DND-41 (cell line): ENCODE data around the gene STIMATE.

ENCODE experiments used
- ATAC-seq: fragments of 200-7000 bp; cut with Tn5 transposase; 3 replicates; pipeline ENCODE4 v1.9.1; 2021; ENCODE audit warnings: low read depth; ENCODE audit not compliant: insufficient read depth
- DNase-seq: peaks from one replicate; pipeline ENCODE4 v3.0.0-alpha.2; 2020
- H2AFZ ChIP-seq: 2 replicates; pipeline ENCODE4 v1.6.0; 2012; ENCODE audit warnings: low read depth, low read length
- H3K27ac ChIP-seq: 2 replicates; pipeline ENCODE4 v1.5.1; 2012; ENCODE audit warnings: low read length, inconsistent platforms
- H3K27me3 ChIP-seq: fragments of 200-600 bp; sonication (generic); 2 replicates; pipeline ENCODE4 v1.6.0; 2012; ENCODE audit warnings: low read length, mild to moderate bottlenecking, inconsistent platforms; ENCODE audit not compliant: insufficient read depth, poor library complexity
- H3K36me3 ChIP-seq: 2 replicates; pipeline ENCODE4 v1.5.1; 2012; ENCODE audit warnings: low read length, inconsistent platforms; ENCODE audit not compliant: insufficient read depth
- H3K4me1 ChIP-seq: 2 replicates; pipeline ENCODE4 v1.5.1; 2012; ENCODE audit warnings: mild to moderate bottlenecking, low read length; ENCODE audit not compliant: insufficient read depth
- H3K4me2 ChIP-seq: 2 replicates; pipeline ENCODE4 v1.6.0; 2012; ENCODE audit warnings: mild to moderate bottlenecking, moderate library complexity, low read length, inconsistent platforms; ENCODE audit not compliant: insufficient read depth
- H3K4me3 ChIP-seq, 2 experiments: fragments of 200-600 bp in 1 of 2; shearing (Covaris generic) in 1 of 2; 2 replicates each; pipeline ENCODE4 v1.5.1; 2012 to 2016; ENCODE audit warnings: inconsistent platforms in 2 of 2, low read length in 2 of 2, mild to moderate bottlenecking in 2 of 2, low read depth in 1 of 2, moderate library complexity in 1 of 2
- H3K79me2 ChIP-seq: 2 replicates; pipeline ENCODE4 v1.6.0; 2012; ENCODE audit warnings: low read length, inconsistent platforms; ENCODE audit not compliant: insufficient read depth
- H3K9ac ChIP-seq: 2 replicates; pipeline ENCODE4 v1.6.0; 2012; ENCODE audit warnings: low read depth, mild to moderate bottlenecking, inconsistent platforms, low read length, moderate library complexity
- H3K9me3 ChIP-seq: 2 replicates; pipeline ENCODE4 v1.5.1; 2012; ENCODE audit warnings: low read length, moderate library complexity, mild to moderate bottlenecking, inconsistent platforms; ENCODE audit not compliant: insufficient read depth, severe bottlenecking
- H4K20me1 ChIP-seq: 2 replicates; pipeline ENCODE4 v1.6.0; 2012; ENCODE audit warnings: low read length; ENCODE audit not compliant: insufficient read depth
- EZH2 ChIP-seq: IDR thresholded peaks from 3 replicates; pipeline ENCODE4 v1.6.1; 2012; ENCODE audit warnings: borderline replicate concordance, low read depth, mild to moderate bottlenecking, moderate library complexity, low read length, inconsistent platforms; ENCODE audit not compliant: severe bottlenecking
- TF ChIP-seq, protein P1 (sequence below): IDR thresholded peaks from 2 replicates; pipeline ENCODE4 v1.5.1; 2012; ENCODE audit warnings: borderline replicate concordance, low read length, moderate library complexity, mild to moderate bottlenecking; ENCODE audit not compliant: poor library complexity, severe bottlenecking; ENCODE audit errors: extremely low read depth

Gene STIMATE

DNA sequence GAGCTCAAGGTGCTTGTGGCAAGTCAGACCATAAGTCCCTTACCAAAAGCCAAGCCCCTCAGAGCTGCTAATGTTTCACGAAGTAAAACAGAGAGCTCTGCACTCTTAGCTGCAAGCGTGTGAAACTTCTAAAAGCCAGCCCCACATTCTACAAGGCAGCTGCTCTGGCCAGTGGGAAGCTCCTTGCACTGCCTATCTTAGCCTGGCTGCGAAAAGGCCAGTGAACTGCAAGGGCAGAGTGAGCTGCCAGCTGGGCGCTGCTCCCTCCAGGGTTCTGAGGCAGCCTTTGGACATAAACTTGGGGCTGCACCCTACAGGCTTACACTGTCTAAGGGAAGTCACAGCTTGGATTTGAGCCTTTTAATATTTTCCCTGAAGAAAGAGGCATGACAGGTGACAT is 60.4 kb downstream of the STIMATE start:
- H3K27me3 ChIP-seq: no peaks in the 10 kb centered on the region
- no peaks in the 10 kb centered on the region for H3K4me1 ChIP-seq
- H3K4me2 ChIP-seq: no peak overlapping the region
- H3K9ac ChIP-seq: no peak overlapping the region
- no peak overlapping the region for H3K27ac ChIP-seq
- TF ChIP-seq EZH2: no peak
- TF ChIP-seq, protein P1, sequence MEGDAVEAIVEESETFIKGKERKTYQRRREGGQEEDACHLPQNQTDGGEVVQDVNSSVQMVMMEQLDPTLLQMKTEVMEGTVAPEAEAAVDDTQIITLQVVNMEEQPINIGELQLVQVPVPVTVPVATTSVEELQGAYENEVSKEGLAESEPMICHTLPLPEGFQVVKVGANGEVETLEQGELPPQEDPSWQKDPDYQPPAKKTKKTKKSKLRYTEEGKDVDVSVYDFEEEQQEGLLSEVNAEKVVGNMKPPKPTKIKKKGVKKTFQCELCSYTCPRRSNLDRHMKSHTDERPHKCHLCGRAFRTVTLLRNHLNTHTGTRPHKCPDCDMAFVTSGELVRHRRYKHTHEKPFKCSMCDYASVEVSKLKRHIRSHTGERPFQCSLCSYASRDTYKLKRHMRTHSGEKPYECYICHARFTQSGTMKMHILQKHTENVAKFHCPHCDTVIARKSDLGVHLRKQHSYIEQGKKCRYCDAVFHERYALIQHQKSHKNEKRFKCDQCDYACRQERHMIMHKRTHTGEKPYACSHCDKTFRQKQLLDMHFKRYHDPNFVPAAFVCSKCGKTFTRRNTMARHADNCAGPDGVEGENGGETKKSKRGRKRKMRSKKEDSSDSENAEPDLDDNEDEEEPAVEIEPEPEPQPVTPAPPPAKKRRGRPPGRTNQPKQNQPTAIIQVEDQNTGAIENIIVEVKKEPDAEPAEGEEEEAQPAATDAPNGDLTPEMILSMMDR: no peak
- H3K79me2 ChIP-seq: no peaks in the 10 kb centered on the region
- peaks cover 15% of the 10 kb centered on the region; the same call in 1 of the 2 replicates for H3K36me3 ChIP-seq
- no peak overlapping the region for H3K4me3 ChIP-seq
- H2AFZ ChIP-seq: no peak overlapping the region
- no peak for ATAC-seq
- no peaks in the 10 kb centered on the region for H4K20me1 ChIP-seq
- no peak for DNase-seq
- no peaks in the 10 kb centered on the region for H3K9me3 ChIP-seq

DNA sequence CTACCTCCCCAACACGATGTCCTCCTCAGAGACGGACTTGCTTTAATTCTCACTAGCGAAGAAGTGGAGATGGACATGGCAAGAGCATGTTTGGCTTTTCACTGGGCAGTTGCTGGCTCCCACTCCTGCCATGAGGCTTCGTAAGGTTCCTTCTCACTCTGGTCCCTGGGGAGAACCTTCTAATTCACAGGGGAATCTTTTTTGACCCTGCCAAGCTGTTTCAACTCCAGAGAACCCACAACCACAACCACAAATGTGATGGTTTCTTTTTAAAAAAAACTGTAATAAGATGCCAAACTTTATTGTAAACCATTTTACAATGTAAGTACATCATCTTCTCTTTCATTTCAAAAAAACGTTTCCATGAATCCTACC is 60.9 kb downstream of the STIMATE start:
- Histone ChIP-seq H3K27me3 (no peaks in the 10 kb centered on the region), H3K4me2 (no peak overlapping the region), H2AFZ (no peak overlapping the region), H3K9ac (no peak overlapping the region), H3K27ac (no peak overlapping the region), H3K36me3 (peaks cover 10% of the 10 kb centered on the region; the same call in 1 of the 2 replicates), H3K79me2 (no peaks in the 10 kb centered on the region), H3K4me3 (no peak overlapping the region), H3K4me1 (no peaks in the 10 kb centered on the region), H4K20me1 (no peaks in the 10 kb centered on the region), H3K9me3 (no peaks in the 10 kb centered on the region)
- TF ChIP-seq, protein P1: no peak
- TF ChIP-seq EZH2: no peak
- DNase-seq: no peak
- ATAC-seq: no peak

DNA sequence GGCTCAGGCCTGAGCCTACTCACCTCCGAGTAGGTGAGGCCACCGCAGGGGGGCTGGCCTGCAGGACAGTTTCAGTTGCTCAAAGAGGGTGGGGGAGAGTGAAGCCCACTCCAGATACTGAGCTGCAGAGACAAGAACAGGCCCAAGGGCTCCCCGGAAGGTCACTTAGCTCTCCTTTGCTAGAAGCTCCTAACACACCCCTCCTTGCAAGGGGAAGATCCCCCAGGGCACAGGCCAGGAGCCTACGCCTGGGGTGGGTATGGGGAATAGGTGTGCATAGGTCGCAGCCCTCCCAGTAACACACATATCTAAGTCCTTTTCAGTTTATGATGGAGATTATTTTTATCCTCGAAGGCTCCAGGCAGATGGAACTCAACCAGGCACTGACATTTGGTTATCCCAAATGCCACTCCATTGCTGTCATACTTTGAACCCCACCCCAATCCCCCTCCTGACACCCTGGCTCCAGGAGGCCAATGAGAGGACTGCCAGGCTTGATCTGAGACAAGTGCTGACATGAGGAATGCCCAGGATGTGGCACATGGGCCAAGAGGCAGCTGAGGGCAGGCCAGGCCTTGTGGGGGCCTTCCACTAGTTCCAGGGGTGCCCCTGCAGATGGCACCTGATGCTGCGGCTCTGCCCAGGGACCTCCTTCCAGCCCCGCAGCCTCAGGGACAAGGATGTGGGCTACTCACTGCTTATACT is 61.4 kb downstream of the STIMATE start:
- no peak for DNase-seq
- Histone ChIP-seq H3K9ac (no peak overlapping the region), H3K27me3 (no peaks in the 10 kb centered on the region), H3K36me3 (peaks cover 5% of the 10 kb centered on the region; the same call in 1 of the 2 replicates), H3K79me2 (no peaks in the 10 kb centered on the region), H3K4me2 (no peak overlapping the region), H4K20me1 (no peaks in the 10 kb centered on the region), H3K9me3 (no peaks in the 10 kb centered on the region), H2AFZ (no peak overlapping the region), H3K4me3 (no peak overlapping the region), H3K27ac (no peak overlapping the region), H3K4me1 (no peaks in the 10 kb centered on the region)
- TF ChIP-seq, protein P1: no peak
- TF ChIP-seq EZH2: no peak
- no peak for ATAC-seq
